Vagina (tissue), 2 donors: ENCODE data around the gene KRTAP4-6. TPM values are rescaled to one million over a fixed set of nuclear protein-coding genes. Genes with fewer than 3 reads are reported as not detected.
"Not testable (repeated sequence)": the region's sequence is repeated elsewhere in the genome, so short reads cannot be mapped to it uniquely, and the experiment has no call there.

Experiments
- DNase-seq, 2 donors: peaks; one replicate each; pipeline ENCODE4 v3.0.0-alpha.2; 2017; ENCODE audit errors: extremely low spot score in 2 of 2
- H3K27ac ChIP-seq: fragments of 200-600 bp; sonication (generic); one replicate; pipeline ENCODE4 v1.5.1; 2019
- H3K27me3 ChIP-seq: fragments of 200-600 bp; sonication (generic); one replicate; pipeline ENCODE4 v1.5.1; 2019
- H3K36me3 ChIP-seq, 2 donors: fragments of 200-600 bp; sonication (generic); one replicate each; pipeline ENCODE4 v1.5.1; 2017 to 2019
- H3K4me1 ChIP-seq: fragments of 200-600 bp; sonication (generic); one replicate; pipeline ENCODE4 v1.5.1; 2019
- H3K4me3 ChIP-seq, 2 donors: fragments of 200-600 bp; sonication (generic); 1 replicate in 1 of 2; 2 replicates in 1 of 2; pipeline ENCODE4 v1.5.1; 2016 to 2019
- H3K9me3 ChIP-seq: fragments of 200-600 bp; sonication (generic); one replicate; pipeline ENCODE4 v1.5.1; 2019
- POLR2A ChIP-seq, 2 donors: fragments of 450-650 bp; IDR thresholded peaks; one replicate each; pipeline ENCODE4 v1.6.1; 2017; ENCODE audit warnings: antibody characterized with exemption in 2 of 2, mild to moderate bottlenecking in 2 of 2, moderate library complexity in 2 of 2
- POLR2AphosphoS5 ChIP-seq, 2 donors: sonication (generic); formaldehyde crosslinking; IDR thresholded peaks; one replicate each; pipeline ENCODE4 v1.9.0; 2017; ENCODE audit warnings: antibody characterized with exemption in 2 of 2, mild to moderate bottlenecking in 2 of 2, low read depth in 1 of 2; ENCODE audit not compliant: insufficient read depth in 1 of 2
- intact Hi-C: fragments of 100-400 bp; cut with DNase I; formaldehyde crosslinking; loops from one replicate; pipeline ENCODE4 v1.15.1; 2023
- total RNA-seq: library from RNA; depleted of rRNA; stranded (reverse); fragments of >200 nt; gene quantifications from one replicate; pipeline ENCODE4 v1.2.3, GENCODE V29; 2016
- TF ChIP-seq, protein P1 (sequence below), 3 experiments: fragments of 450-650 bp in 2 of 3; fragments of 200-600 bp in 1 of 3; sonication (generic) in 1 of 3; IDR thresholded peaks; one replicate each; pipeline ENCODE4 v1.5.1; 2017 to 2019; ENCODE audit warnings: antibody characterized with exemption in 3 of 3, mild to moderate bottlenecking in 2 of 3, moderate library complexity in 2 of 3

KRTAP4-6 gene
- total RNA-seq, 1 donor from 2014 or later, result not detected

DNA sequence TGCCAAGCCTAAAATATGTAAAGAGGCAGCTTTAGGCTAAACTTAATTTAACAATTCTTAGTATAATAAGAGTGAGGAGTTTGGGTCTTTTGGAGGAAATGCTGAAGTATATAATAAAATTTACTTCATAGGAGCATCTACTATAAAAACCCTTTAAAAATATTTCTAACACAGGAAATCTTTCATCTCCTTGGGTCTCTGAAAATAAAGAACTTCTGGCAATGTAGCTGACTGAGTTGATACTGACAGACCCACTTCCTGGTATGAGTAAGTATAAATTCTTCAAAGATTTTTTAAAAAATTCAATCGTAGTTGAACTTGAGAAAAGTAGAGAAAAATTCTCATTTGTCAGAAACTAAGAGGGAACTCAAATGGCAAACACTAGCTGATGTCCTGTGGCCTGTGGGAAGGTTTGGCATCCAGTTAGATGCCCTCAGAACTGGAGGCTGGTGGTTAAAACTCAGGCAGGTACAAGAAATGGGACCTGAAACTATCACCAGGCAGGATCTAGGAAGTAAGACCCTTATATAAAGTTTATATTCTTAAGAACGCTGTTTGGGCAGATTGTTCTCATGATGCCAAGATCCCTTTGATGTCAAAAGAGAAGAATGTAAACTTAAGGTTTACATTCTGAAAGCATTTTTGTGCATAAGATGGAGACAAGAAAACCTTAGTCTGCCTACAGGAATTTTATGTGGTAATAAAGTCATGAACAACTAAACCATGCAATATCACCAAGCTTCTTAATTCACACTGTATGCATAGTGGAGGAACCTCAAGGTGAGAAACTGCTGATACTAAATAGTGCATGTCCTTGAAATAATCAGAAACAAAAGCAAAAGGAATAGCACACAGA is 6.2 kb downstream of the KRTAP4-6 start:
- DNase-seq, result no peak
- TF ChIP-seq POLR2A (IDR thresholded peaks at IDR 0.05) (no peak), POLR2AphosphoS5 (IDR thresholded peaks at IDR 0.05; ENCODE audit: insufficient read depth in 1 of 2, low read depth in 1 of 2) (no peak)
- TF ChIP-seq, protein P1, sequence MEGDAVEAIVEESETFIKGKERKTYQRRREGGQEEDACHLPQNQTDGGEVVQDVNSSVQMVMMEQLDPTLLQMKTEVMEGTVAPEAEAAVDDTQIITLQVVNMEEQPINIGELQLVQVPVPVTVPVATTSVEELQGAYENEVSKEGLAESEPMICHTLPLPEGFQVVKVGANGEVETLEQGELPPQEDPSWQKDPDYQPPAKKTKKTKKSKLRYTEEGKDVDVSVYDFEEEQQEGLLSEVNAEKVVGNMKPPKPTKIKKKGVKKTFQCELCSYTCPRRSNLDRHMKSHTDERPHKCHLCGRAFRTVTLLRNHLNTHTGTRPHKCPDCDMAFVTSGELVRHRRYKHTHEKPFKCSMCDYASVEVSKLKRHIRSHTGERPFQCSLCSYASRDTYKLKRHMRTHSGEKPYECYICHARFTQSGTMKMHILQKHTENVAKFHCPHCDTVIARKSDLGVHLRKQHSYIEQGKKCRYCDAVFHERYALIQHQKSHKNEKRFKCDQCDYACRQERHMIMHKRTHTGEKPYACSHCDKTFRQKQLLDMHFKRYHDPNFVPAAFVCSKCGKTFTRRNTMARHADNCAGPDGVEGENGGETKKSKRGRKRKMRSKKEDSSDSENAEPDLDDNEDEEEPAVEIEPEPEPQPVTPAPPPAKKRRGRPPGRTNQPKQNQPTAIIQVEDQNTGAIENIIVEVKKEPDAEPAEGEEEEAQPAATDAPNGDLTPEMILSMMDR (IDR thresholded peaks at IDR 0.05), result no peak
- Histone ChIP-seq H3K4me3 (no peak overlapping the region), H3K27me3 (no peaks in the 10 kb centered on the region), H3K36me3 (no peaks in the 10 kb centered on the region), H3K4me1 (no peaks in the 10 kb centered on the region), H3K27ac (no peak overlapping the region), H3K9me3 (no peaks in the 10 kb centered on the region)
- intact Hi-C loops, result no loop called here

DNA sequence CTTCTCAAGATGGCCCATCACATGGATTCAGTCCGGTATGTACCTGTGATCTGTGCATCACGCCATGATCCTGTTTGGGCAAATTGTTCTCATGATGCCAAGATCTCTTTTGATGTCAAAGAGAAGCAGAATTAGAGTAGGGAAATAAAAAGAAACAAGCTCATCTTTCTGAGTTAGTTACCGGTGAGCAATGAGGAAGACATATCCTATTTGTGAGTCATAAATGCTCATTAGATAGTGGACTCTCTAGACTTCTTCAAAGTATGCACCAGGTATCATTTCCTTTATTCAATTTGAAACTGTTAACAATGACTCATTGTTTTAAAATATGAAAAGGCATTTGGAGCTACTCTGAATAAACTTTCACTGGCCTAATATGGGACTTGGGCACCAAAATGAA is 8.4 kb downstream of the KRTAP4-6 start:
- Histone ChIP-seq H3K27ac (no peak overlapping the region), H3K27me3 (no peaks in the 10 kb centered on the region), H3K36me3 (no peaks in the 10 kb centered on the region), H3K4me3 (no peak overlapping the region), H3K9me3 (no peaks in the 10 kb centered on the region), H3K4me1 (no peaks in the 10 kb centered on the region)
- no peak for TF ChIP-seq POLR2A (IDR thresholded peaks at IDR 0.05)
- no peak for TF ChIP-seq POLR2AphosphoS5 (IDR thresholded peaks at IDR 0.05; ENCODE audit: insufficient read depth in 1 of 2, low read depth in 1 of 2)
- TF ChIP-seq, protein P1 (IDR thresholded peaks at IDR 0.05), result no peak
- no peak for DNase-seq
- intact Hi-C loops, result no loop called here

DNA sequence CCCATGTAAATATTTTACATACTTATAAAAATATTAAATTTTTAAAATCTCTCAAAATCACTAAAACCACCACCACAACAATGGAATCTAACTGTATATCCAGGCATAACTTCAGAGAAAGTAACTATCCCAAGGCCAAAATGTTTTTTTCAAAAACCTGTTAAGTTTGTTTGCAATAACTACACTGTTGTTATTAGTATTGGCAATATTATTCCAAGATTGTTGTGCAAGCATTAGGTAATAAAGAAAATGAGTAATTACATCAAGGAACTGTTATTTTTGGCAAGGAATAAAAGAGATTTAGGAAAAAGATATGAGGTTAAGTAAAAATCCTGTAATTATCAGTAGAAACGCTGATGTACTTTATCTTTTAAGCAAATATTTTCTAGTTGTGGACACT is 13.0 kb downstream of the KRTAP4-6 start:
- intact Hi-C loops, result no loop called here
- H3K9me3 ChIP-seq, result no peaks in the 10 kb centered on the region
- no peaks in the 10 kb centered on the region for H3K4me1 ChIP-seq
- no peaks in the 10 kb centered on the region for H3K36me3 ChIP-seq
- no peak overlapping the region for H3K4me3 ChIP-seq
- no peaks in the 10 kb centered on the region for H3K27me3 ChIP-seq
- no peak overlapping the region for H3K27ac ChIP-seq
- DNase-seq, result no peak
- TF ChIP-seq POLR2AphosphoS5 (IDR thresholded peaks at IDR 0.05; ENCODE audit: insufficient read depth in 1 of 2, low read depth in 1 of 2) (no peak), POLR2A (IDR thresholded peaks at IDR 0.05) (no peak)
- TF ChIP-seq, protein P1 (IDR thresholded peaks at IDR 0.05), result no peak

DNA sequence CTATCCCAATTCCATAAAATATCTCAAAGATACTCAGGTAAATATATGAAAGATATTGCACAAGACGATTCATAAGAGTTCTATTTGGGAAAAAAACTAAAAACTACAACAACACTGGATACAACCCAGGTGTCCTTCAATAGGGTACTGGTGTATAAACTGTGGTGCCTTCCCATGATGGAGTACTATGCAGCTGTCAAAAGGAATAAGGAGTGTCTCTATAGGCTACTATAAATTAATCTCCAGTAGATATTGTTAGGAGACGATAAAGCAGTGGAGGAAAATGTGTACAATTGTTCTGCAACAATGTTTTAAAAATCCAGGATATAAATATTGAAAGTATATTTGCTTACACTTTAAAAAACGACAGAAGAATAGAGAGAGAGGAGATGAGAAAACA is 13.9 kb downstream of the KRTAP4-6 start:
- Histone ChIP-seq H3K4me1 (no peaks in the 10 kb centered on the region), H3K36me3 (no peaks in the 10 kb centered on the region), H3K27ac (no peak overlapping the region), H3K4me3 (no peak overlapping the region), H3K9me3 (no peaks in the 10 kb centered on the region), H3K27me3 (no peaks in the 10 kb centered on the region)
- intact Hi-C loops, result no loop called here
- DNase-seq, result no peak
- TF ChIP-seq POLR2A (IDR thresholded peaks at IDR 0.05), result no peak
- TF ChIP-seq, protein P1 (IDR thresholded peaks at IDR 0.05), result no peak
- TF ChIP-seq POLR2AphosphoS5 (IDR thresholded peaks at IDR 0.05; ENCODE audit: insufficient read depth in 1 of 2, low read depth in 1 of 2), result no peak

DNA sequence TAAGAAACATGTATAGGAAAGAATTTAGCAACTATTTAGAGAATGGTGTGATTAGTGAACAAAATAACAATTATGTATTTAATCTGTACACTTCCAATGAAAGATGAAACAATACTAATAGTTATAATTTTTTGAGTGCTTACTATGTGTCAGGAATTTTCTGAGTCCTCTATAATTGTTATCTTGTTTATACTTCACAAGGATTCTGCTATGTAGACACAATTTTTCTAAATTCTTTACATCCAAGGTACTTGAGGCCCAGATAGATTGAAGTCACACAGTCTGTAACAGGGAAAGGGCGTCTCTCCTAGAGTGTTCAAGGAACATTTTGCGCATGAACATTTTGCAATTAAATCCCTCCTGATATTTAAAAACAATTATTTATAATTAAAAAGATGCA is 15.3 kb downstream of the KRTAP4-6 start:
- DNase-seq, result no peak
- intact Hi-C loops, result no loop called here
- Histone ChIP-seq H3K27ac (no peak overlapping the region), H3K9me3 (no peaks in the 10 kb centered on the region), H3K4me1 (no peaks in the 10 kb centered on the region), H3K27me3 (no peaks in the 10 kb centered on the region), H3K4me3 (no peak overlapping the region), H3K36me3 (no peaks in the 10 kb centered on the region)
- TF ChIP-seq POLR2AphosphoS5 (IDR thresholded peaks at IDR 0.05; ENCODE audit: insufficient read depth in 1 of 2, low read depth in 1 of 2) (no peak), POLR2A (IDR thresholded peaks at IDR 0.05) (no peak)
- TF ChIP-seq, protein P1 (IDR thresholded peaks at IDR 0.05), result no peak

DNA sequence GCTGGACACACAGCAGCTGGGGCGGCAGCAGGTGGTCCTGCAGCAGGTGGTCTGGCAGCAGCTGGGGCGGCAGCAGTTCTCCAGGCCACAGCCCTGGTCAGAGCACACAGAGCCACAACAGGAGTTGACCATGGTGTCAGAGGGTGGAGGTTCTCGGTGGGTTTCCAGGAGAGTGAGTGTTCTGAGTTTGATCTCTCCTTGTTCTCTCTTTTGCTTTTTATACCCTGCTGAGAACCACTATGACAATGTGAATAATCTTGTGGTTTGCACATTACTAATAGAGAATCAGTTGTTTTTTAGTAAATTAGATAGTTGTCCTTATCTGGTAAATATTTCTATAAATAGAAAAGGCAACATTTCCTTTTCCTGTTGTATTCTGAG is 16.4 kb downstream of the KRTAP4-6 start, which contains the start of gene KRTAP4-12:
Gene KRTAP4-12, minus strand, starts transcription at position 192 of the 381 bp plus-strand sequence. Its CDS starts 60 bp downstream, at position 132.
- H3K4me1 ChIP-seq, H3K9me3 ChIP-seq, H3K36me3 ChIP-seq, H3K27me3 ChIP-seq, H3K27ac ChIP-seq, intact Hi-C loops, DNase-seq, H3K4me3 ChIP-seq: not testable (repeated sequence)

DNA sequence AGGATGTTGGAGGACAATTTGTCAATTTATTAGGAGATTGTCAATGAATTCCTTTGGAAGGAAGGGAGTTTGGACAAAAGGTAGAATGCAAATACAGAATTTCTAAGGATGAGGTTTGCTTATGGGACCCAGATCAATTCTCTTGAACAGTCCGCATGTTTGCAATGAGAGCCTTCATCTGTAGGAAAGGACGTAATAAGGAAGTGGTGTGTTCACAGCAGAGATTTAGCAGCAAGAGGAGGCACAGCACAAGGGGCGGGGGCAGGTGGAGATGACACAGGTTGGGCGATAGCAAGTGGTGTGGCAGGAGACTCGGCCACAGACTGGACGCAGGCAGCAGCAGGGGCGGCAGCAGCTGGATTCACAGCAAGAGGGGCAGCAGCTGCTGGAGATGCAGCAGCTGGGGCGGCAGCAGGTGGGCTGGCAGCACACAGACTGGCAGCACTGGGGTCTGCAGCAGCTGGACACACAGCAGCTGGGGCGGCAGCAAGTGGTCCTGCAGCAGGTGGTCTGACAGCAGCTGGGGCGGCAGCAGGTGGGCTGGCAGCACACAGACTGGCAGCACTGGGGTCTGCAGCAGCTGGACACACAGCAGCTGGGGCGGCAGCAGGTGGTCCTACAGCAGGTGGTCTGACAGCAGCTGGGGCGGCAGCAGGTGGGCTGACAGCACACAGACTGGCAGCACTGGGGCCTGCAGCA is 16.9 kb downstream of the KRTAP4-6 start:
- H3K27ac ChIP-seq, intact Hi-C loops, H3K27me3 ChIP-seq: not testable (repeated sequence)

More for the DNA sequence above, 16.9 kb downstream of the KRTAP4-6 start:
- not testable (repeated sequence) for H3K36me3 ChIP-seq, H3K4me1 ChIP-seq, H3K4me3 ChIP-seq, H3K9me3 ChIP-seq, DNase-seq
